ACC112 (cell line): ENCODE results near the gene PSMD3.
"Not testable (repeated sequence)": the region's sequence is repeated elsewhere in the genome, so short reads cannot be mapped to it uniquely, and the experiment has no call there.

Source experiments
- H2AFZ ChIP-seq: fragments of 200-600 bp; sonication (generic); one replicate; pipeline ENCODE4 v1.6.0; 2017; ENCODE audit warnings: antibody characterized with exemption, low read length; ENCODE audit not compliant: unreplicated experiment
- H3K27ac ChIP-seq: fragments of 200-600 bp; sonication (generic); 2 replicates; pipeline ENCODE4 v1.5.1; 2014; ENCODE audit warnings: low read depth, mild to moderate bottlenecking, antibody characterized with exemption, low read length, moderate library complexity
- H3K27me3 ChIP-seq: fragments of 200-600 bp; sonication (generic); 2 replicates; pipeline ENCODE4 v1.6.1; 2014; ENCODE audit warnings: mild to moderate bottlenecking, antibody characterized with exemption, low read length, moderate library complexity, mixed read lengths; ENCODE audit not compliant: insufficient read depth
- H3K36me3 ChIP-seq: fragments of 200-600 bp; sonication (generic); 2 replicates; pipeline ENCODE4 v1.6.1; 2016; ENCODE audit warnings: mild to moderate bottlenecking, antibody characterized with exemption, low read length, moderate library complexity, mixed read lengths; ENCODE audit not compliant: insufficient read depth
- H3K4me1 ChIP-seq: fragments of 200-600 bp; sonication (generic); one replicate; pipeline ENCODE4 v1.6.1; 2016; ENCODE audit warnings: low read length, mixed read lengths; ENCODE audit not compliant: insufficient read depth, unreplicated experiment, control insufficient read depth
- H3K4me3 ChIP-seq: fragments of 200-600 bp; sonication (generic); 2 replicates; pipeline ENCODE4 v1.5.1; 2014; ENCODE audit warnings: mild to moderate bottlenecking, low read depth, low read length
- H3K79me2 ChIP-seq: fragments of 200-600 bp; sonication (generic); one replicate; pipeline ENCODE4 v1.6.0; 2016; ENCODE audit warnings: low read length; ENCODE audit not compliant: control insufficient read depth, unreplicated experiment, insufficient read depth

The PSMD3 gene

GRCh38 chr17:39946551-39947330 lies 33.9 kb upstream of the PSMD3 start:
- Histone ChIP-seq H2AFZ (no peak overlapping the region), H3K4me1 (no peaks in the 10 kb centered on the region), H3K79me2 (no peaks in the 10 kb centered on the region), H3K27me3 (no peaks in the 10 kb centered on the region), H3K27ac (no peak overlapping the region), H3K36me3 (no peaks in the 10 kb centered on the region), H3K4me3 (no peak overlapping the region)

GRCh38 chr17:39948489-39948828 lies 32.1 kb upstream of the PSMD3 start:
- H3K36me3 ChIP-seq, H3K27me3 ChIP-seq, H2AFZ ChIP-seq, H3K4me3 ChIP-seq, H3K79me2 ChIP-seq, H3K4me1 ChIP-seq, H3K27ac ChIP-seq: not testable (repeated sequence)

- Histone ChIP-seq H3K27ac (no peak overlapping the region), H3K36me3 (no peaks in the 10 kb centered on the region), H3K79me2 (no peaks in the 10 kb centered on the region), H2AFZ (no peak overlapping the region), H3K4me3 (no peak overlapping the region), H3K4me1 (peaks cover 5% of the 10 kb centered on the region), H3K27me3 (no peaks in the 10 kb centered on the region)
Measured at GRCh38 chr17:39949028-39949427, 31.6 kb upstream of the PSMD3 start.

GRCh38 chr17:39950871-39951348 lies 29.7 kb upstream of the PSMD3 start:
- Histone ChIP-seq H2AFZ (no peak overlapping the region), H3K36me3 (no peaks in the 10 kb centered on the region), H3K27ac (no peak overlapping the region), H3K4me1 (peaks cover 5% of the 10 kb centered on the region), H3K4me3 (no peak overlapping the region), H3K27me3 (no peaks in the 10 kb centered on the region), H3K79me2 (no peaks in the 10 kb centered on the region)

- Histone ChIP-seq H3K36me3 (no peaks in the 10 kb centered on the region), H3K79me2 (no peaks in the 10 kb centered on the region), H3K4me3 (peak overlapping the region; percentile 73), H3K27ac (no peak overlapping the region), H3K4me1 (peaks cover 5% of the 10 kb centered on the region), H3K27me3 (no peaks in the 10 kb centered on the region), H2AFZ (no peak overlapping the region)
Measured at GRCh38 chr17:39951924-39952679, 28.5 kb upstream of the PSMD3 start.

GRCh38 chr17:39952680-39953470 lies 27.7 kb upstream of the PSMD3 start:
- peak overlapping the region; percentile 94 for H2AFZ ChIP-seq
- H3K79me2 ChIP-seq: no peaks in the 10 kb centered on the region
- H3K4me3 ChIP-seq: peak overlapping the region; percentile 73
- no peaks in the 10 kb centered on the region for H3K36me3 ChIP-seq
- peaks cover 5% of the 10 kb centered on the region for H3K4me1 ChIP-seq
- H3K27ac ChIP-seq: no peak overlapping the region
- no peaks in the 10 kb centered on the region for H3K27me3 ChIP-seq

- no peak overlapping the region for H3K27ac ChIP-seq
- H3K4me1 ChIP-seq: peaks cover 5% of the 10 kb centered on the region
- H2AFZ ChIP-seq: peak overlapping the region; percentile 94
- peak overlapping the region; percentile 61 for H3K4me3 ChIP-seq
- no peaks in the 10 kb centered on the region for H3K36me3 ChIP-seq
- no peaks in the 10 kb centered on the region for H3K79me2 ChIP-seq
- H3K27me3 ChIP-seq: no peaks in the 10 kb centered on the region
Measured at GRCh38 chr17:39953471-39953888, 27.1 kb upstream of the PSMD3 start.

- Histone ChIP-seq H3K27me3 (no peaks in the 10 kb centered on the region), H3K4me3 (no peak overlapping the region), H3K27ac (no peak overlapping the region), H3K79me2 (no peaks in the 10 kb centered on the region), H2AFZ (no peak overlapping the region), H3K36me3 (no peaks in the 10 kb centered on the region), H3K4me1 (peaks cover 5% of the 10 kb centered on the region)
Measured at GRCh38 chr17:39954876-39955275, 25.7 kb upstream of the PSMD3 start.

GRCh38 chr17:39955726-39956225 lies 24.8 kb upstream of the PSMD3 start:
- H2AFZ ChIP-seq: no peak overlapping the region
- H3K36me3 ChIP-seq: no peaks in the 10 kb centered on the region
- no peaks in the 10 kb centered on the region for H3K79me2 ChIP-seq
- no peak overlapping the region for H3K4me3 ChIP-seq
- no peak overlapping the region for H3K27ac ChIP-seq
- H3K27me3 ChIP-seq: no peaks in the 10 kb centered on the region
- peaks cover 5% of the 10 kb centered on the region for H3K4me1 ChIP-seq

- Histone ChIP-seq H3K27me3 (peaks cover 8% of the 10 kb centered on the region; the same call in 1 of the 2 replicates), H3K4me3 (no peak overlapping the region), H3K4me1 (no peaks in the 10 kb centered on the region), H2AFZ (no peak overlapping the region), H3K79me2 (no peaks in the 10 kb centered on the region), H3K27ac (no peak overlapping the region), H3K36me3 (no peaks in the 10 kb centered on the region)
Measured at GRCh38 chr17:39960524-39961041, 20.0 kb upstream of the PSMD3 start.
